GM21423 (cell line): ENCODE data around the gene STARD3NL.
"Not testable (repeated sequence)": the region's sequence is repeated elsewhere in the genome, so short reads cannot be mapped to it uniquely, and the experiment has no call there.

Experiments used
- ATAC-seq: cut with Tn5 transposase; IDR thresholded peaks from one replicate; pipeline ENCODE4 v1.9.1; 2021; ENCODE audit warnings: mild to moderate bottlenecking, moderate library complexity; ENCODE audit not compliant: unreplicated experiment

STARD3NL gene

DNA sequence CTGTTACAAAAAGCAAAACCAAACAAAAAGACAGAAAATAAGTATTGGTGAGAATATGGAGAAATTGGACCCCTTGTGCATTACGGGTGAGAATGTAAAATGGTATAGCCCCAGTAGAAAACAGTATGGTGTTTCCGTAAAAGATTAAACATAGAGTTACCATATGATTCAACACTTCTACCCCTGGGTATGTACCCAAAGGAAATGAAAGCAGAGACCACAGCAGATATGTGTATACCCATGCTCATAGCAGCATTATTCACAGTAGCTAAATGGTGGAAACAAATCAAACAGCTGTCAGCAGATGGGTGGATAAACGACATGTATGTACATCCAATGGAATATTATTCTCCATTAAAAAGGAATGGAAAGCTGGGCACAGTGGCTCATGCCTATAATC, 42.4 kb downstream of the STARD3NL start:
- peak; percentile 70 for ATAC-seq

DNA sequence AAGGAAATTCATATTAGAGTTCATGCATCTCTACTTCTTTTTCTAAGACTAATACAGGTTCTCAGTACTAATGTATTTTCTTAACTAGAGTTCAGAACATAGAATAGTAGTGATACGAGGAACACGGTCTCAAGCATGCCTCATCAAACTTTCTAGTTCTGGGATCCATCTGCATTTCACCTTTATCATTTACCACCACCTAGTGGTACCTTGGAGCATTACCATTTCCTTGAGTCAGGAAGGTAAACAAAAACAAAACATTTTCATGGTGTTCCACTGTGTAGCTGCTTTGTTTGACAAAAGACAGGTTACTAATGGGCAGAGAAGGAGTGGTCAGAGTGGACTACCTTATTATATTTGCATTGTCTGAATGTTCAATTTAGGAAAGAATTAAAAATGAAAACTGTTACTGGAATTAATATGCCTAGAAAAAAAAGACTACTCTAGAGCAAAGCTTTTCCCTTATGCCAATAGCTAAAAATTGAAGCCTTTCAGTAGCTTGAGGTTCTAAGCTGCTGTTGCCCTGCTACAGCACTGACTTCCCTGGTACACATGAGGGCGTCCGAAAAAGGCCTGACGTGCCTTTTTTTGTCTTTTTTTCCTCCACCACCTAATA, 44.5 kb downstream of the STARD3NL start:
- no peak for ATAC-seq

DNA sequence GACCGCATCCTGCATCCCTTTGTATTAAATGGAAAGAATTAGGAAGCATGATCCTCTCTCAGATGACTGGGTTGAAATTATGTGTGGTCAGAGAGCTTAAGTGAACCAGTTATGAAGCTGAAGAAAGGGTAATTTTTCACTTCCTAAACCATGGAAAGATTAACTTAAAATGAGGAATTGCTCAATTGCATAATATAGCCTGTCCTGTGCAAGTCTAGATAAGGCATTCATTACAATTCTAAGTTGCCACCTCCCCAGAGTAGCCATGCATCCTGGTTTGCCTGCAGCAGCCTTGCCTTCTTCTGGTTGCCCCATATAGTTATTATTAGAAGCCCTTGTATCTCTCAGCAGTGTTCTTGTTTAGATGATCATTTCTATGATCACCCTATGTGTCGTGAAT, 45.3 kb downstream of the STARD3NL start:
- ATAC-seq = no peak

DNA sequence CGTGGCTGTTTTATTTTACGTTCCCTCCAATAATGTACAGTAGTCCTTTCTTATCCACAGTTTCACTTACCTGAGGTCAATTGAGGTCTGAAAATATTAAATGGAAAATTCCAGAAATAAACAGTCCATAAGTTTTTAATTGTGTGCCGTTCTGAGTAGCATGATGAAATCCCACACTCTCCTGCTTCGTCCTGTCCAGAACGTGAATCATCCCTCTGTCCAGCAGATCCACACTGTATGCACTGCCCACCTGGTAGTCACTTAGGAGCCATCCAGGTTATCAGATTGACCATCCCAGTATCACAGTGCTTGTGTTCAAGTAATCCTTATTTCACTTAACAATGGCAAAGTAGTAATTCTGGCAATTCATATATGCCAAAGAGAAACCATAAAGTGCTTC, 46.3 kb downstream of the STARD3NL start:
- no peak for ATAC-seq

DNA sequence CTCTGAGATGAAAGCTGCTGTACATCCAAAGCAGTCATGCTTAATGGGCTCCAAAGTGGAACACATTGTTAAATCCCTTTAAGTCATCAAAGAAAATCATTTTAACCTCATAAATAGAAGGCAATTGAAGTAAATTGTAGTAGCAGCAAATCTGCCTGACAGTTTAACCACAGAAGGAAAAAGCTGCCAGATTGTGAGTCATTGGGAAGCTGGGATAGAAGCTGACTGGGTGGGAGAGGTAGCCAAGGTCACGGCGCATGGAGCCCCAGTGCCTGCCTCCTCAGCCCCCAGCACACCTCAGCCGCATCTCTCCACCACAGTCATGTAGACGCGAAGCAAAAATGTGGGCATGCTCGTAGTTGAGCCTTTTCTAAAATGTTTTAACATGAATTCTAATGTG, 51.3 kb downstream of the STARD3NL start:
- ATAC-seq = no peak

DNA sequence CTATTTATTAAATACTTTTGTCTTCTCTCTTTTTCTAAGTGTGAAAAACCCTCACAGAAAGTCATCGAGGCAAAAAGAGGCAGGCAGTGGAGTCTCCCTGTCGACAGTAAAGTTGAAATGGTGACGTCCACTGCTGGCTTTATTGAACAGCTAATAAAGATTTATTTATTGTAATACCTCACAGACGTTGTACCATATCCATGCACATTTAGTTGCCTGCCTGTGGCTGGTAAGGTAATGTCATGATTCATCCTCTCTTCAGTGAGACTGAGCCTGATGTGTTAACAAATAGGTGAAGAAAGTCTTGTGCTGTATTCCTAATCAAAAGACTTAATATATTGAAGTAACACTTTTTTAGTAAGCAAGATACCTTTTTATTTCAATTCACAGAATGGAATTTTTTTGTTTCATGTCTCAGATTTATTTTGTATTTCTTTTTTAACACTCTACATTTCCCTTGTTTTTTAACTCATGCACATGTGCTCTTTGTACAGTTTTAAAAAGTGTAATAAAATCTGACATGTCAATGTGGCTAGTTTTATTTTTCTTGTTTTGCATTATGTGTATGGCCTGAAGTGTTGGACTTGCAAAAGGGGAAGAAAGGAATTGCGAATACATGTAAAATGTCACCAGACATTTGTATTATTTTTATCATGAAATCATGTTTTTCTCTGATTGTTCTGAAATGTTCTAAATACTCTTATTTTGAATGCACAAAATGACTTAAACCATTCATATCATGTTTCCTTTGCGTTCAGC, 52.0 kb downstream of the STARD3NL start:
- ATAC-seq = no peak

DNA sequence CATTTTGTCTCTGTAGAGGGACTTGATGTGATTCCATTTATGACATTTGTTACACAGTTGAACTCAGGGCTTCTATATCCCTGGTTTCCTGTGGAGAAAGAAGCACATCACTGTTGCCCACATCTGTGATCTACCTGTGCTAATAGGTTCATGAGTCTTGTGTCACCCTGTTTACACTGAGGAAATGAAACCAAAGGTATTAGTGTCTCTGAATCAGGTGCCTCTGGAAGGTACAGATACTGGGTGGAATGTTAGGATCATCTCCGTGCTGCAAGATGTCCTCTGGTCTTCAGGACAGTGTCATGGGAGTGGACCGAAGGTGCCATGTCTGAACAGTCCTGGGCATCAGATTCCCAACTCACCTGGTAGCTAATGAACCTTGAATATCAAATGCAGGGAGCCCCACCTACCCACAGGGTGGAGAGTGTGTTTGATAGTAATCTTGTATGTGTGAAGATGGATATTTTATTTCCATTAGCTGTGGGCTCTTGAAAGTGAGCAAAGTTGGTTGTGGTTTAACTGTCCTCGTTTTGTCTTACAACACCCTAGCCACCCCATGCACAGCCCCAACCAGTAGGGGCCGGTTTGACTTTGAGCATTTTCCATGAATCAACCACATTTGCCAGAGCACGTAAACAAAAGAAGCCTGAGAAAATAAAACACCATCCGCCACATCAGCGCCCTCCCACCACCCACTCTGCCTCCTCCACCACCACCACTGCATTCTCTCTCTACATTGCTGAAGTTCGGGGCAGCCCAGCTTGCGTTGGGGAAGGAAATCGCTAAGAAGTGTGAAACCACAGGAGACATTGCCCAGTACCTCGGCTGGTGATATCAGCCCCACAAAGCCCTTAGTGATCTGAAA, 54.7 kb downstream of the STARD3NL start:
- peak; percentile 80 for ATAC-seq

DNA sequence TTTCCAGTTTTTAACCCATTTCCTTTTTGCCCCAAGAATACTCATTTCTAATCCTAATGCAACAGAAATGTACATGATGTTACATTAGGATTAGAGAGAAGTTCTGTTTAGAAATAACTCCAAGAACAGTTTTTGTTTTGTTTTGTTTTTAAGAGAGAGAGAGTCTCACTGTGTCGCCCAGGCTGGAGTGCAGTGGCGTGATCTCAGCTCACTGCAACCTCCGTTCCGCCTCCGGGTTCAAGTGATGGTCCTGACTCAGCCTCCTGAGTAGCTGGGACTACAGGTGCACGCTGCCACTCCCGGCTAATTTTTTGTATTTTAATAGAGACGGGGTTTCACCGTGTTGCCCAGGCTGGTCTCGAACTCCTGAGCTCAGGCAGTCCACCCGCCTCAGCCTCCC, 56.7 kb downstream of the STARD3NL start:
- not testable (repeated sequence) for ATAC-seq

DNA sequence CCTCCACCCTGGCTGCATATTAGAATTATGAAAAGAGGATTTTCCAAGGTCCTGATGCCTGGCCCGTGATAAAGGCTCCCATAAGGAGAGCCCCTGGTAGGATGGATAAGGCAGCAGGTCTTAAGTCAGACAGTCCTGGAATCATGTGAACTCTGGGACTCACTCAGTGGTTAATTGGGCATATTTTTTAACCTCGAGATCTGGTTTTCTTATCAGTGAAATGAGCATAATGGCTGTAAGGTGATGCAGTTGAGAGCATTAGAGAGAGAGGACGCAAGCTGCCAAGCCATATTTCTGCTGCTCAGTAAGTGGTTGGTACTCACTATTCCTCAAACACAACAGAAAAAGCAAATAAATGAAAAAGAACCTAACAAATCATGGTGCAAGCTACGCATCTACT, 57.6 kb downstream of the STARD3NL start:
- ATAC-seq = no peak

DNA sequence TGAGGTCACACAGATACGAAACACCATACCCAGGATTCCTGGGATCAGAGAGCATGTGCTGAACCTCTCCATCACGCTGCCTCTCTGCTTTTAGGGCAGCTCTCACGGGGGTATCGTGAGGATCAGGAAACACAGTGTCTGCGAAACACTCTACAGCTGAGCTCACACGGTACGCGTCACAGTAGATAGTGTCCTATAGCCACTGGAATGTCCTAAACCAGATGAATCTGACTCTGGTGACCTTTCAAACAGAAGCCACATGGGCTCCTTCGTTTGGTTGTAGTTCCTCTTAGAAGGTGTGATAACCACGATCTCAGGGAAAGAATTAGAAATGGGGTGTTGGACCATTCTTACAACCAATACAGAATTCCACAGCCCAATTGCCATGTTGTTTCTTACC, 61.1 kb downstream of the STARD3NL start:
- ATAC-seq = not testable (repeated sequence)

DNA sequence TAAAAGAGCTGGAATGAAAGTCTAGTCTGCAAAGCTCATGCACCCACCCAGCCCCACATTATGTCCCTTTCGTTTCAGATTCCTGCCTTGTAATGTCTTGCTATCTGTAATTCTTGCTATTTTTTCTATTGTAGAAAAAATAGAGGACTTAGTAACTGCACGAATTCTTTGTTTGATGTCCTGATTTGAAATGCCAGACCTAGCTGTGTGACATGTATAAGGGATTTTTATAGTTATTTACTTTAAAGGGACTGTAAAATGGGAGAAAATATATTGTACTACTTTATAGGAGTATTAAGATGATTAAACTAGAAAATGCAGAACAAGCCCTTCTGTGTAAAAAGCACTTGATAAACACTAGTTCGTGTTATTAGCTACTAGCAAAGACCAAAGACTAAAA, 63.0 kb downstream of the STARD3NL start:
- ATAC-seq = no peak

DNA sequence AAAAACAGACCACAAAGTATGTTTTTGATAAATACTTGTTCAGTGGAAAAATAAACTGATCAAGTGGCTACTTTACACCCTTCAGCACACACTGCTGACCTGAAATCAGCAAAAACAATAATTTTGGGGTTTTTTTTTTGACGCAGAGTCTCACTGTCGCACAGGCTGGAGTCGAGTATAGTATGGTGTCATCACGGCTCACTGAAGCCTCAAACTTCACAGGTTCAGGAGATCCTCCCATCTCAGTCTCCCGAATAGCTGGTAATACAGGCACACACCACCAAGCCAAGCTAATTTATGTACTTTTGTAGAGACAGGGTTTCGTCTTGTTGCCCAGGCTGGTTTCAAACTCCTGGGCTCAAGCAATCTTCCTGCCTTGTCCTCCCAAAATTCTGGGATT, 64.8 kb downstream of the STARD3NL start:
- no peak for ATAC-seq

DNA sequence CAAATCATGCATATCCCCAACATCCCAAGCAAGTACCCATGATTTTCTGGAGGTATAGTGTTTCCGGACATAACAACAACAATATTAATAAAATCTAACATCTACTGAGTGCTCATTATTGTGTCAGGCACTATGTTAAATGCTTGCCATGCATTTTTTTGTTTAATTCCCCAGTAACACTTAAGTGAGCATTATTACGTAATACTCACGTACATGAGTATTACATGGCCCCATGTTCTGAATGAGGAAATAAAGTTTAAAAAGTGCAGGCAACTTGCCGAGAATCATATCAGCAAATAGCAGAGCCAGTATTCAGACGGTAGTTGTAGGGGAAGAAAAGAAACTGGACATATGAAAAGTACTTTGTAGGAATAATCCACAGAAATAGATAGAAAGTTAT, 65.3 kb downstream of the STARD3NL start:
- not testable (repeated sequence) for ATAC-seq

DNA sequence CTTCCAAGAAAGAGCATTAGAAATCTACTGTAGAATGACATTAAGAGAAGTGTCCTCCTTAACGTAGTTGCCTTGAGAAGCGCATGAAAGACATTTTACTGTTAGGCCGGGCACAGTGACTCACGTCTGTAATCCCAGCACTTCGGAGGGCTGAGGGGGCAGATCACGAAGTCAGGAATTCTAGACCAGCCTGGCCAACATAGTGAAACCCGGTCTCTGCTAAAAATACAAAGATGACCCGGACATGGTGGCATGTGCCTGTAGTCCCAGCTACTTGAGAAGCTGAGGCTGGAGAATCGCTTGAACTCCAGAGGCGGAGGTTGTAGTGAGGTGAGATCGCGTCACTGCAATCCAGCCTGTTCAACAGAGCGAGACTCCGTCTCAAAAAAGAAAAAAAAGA, 66.5 kb downstream of the STARD3NL start:
- ATAC-seq = no peak

DNA sequence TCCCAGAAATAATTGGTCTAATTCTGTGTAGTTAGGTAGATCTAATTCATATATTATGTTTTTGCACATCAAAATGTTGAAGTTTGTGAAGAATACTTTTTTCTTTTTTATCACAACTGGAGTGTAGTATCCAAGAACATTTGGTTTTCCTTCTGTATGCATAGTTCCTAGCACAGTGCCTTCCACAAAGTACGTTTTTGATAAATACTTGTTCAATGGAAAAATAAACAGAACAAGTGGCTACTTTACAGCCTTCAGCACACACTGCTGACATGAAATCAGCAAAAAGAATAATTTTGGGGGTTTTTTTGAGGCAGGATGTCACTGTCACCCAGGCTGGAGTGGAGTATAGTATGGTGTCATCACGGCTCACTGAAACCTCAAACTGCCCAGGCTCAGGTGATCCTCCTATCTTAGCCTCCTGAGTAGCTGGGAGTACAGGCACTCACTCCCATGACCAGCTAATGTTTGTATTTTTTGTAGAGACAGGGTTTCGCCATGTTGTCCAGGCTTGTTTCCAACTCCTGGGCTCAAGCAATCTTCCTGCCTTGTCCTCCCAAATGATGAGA, 67.4 kb downstream of the STARD3NL start:
- no peak for ATAC-seq

DNA sequence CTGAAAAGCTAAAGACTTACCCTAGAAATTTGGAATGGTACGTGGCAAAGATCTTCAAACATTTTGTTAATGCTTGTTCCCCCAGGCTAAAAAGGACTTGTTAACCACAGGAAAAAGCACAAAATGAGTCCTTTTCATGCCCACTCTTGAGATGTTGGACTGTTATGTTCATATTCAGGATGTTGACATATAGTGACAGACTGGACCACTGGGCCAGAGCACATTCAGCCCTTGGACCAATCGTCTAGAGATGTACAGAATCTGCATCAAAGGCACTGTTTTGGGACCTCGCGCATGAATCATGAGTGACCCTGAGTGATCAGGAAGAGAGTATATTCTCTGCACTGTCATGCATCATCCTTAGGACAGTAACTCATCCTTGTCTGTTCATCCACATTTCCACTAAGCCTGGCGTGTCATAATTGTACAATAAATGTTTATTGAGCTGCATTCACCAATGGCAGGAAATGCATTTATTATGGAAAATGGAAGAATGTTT, 70.1 kb downstream of the STARD3NL start:
- no peak for ATAC-seq

DNA sequence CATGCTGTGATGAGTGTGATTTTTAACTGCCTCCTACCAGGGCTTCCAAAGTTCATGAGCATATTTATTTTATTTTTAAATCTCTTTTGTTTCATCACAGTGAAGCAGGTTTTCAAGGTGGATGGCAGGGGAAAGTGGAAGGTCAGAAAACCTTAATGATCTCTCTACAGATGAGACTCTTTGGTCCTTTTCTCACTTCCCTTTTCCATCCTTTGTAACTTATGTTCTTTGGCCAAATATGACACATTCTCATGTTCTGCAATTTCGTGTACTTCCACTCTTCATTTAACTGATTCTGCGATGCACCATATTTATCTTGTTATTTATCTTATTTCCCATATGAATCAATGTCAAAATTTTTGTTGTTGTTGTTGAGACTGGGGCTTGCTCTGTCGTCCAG, 71.8 kb downstream of the STARD3NL start:
- ATAC-seq = peak; percentile 92

DNA sequence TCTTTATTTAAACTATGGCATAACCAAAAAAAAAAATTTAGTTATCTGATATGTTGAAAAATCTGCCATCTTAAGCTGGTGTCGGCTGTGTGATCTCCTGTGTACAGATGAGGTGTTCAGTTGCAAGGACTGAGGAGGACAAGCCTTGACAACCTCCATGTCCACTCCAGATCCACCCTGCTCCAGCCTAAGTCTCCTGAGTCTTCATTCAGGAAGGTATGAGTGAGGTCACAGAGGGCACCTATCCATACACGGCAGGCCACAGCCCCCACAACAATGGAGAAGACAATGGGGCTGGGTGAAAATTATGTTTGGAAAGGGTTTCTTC, 79.3 kb downstream of the STARD3NL start:
- no peak for ATAC-seq

DNA sequence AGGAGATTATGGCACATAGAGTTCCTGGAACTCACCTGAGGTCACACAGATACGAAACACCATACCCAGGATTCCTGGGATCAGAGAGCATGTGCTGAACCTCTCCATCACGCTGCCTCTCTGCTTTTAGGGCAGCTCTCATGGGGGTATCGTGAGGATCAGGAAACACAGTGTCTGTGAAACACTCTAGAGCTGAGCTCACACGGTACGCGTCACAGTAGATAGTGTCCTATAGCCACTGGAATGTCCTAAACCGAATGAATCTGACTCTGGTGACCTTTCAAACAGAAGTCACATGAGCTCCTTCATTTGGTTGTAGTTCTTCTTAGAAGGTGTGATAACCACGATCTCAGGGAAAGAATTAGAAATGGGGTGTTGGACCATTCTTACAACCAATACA, 81.1 kb downstream of the STARD3NL start:
- ATAC-seq = not testable (repeated sequence)

DNA sequence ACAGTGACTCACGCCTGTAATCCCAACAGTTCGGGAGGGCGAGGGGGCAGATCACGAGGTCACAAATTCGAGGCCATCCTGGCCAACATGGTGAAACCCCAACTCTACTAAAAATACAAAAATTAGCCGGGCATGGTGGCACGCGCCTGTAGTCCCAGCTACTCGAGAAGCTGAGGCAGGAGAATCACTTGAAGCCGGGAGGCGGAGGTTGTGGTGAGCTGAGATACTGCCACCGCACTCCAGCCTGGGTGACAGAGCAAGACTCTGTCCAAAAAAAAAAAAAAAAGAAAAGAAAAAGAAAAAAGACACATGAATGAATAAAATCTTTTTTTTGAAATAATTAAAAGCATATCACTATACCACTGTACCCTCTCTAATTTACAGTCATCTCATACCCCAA, 83.6 kb downstream of the STARD3NL start:
- not testable (repeated sequence) for ATAC-seq

DNA sequence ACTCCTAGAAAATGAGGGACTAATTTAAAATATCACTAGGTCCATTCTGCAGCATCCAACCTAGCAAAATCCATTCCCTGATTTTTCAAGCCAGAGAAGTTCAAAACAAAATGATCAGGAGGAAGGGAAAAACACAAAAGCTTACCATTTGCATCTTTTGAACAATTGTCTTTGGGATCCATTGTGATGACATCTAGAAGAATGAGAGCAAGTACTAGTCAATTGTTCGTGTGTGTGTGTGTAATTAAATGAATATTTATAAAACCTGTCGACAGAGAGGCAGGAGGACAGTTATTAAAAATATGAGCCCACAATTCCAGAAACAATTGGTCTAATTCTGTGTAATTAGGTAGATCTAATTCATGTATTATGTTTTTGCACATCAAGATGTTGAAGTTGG, 84.0 kb downstream of the STARD3NL start:
- ATAC-seq = not testable (repeated sequence)
